SU-DHL-6 (cell line): Measurements from ENCODE around the gene SKAP2.

Experiments used
- CTCF ChIP-seq: fragments of 200-600 bp; sonication (generic); IDR thresholded peaks from one replicate; pipeline ENCODE4 v1.5.1; 2017; ENCODE audit warnings: antibody characterized with exemption, mild to moderate bottlenecking, low read length, moderate library complexity; ENCODE audit not compliant: insufficient read depth, poor library complexity, severe bottlenecking
- EZH2phosphoT487 ChIP-seq: fragments of 200-600 bp; sonication (generic), shearing (Covaris generic); conservative IDR thresholded peaks from 2 replicates; pipeline ENCODE4 v1.6.1; 2018; ENCODE audit warnings: mild to moderate bottlenecking, antibody characterized with exemption, low read length, moderate library complexity, mixed read lengths

DNA sequence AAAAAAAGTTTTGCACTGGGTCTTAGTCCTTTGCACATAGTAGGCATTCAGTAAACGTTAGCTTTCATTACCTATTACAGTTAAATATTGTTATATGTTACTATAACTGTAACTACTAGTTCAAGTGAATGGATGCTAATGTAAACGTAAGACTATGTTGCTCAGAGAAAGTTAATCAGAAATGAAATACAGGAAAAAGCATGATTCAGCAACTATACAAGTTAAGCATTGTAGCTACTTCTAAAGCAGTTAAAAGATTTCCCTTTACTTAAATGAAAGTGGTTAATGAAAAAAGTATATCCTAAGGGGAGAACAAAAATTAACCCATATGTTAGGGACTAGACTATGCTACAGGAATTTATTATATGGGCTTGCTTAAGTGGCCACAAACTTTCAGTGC is 121.2 kb downstream of the SKAP2 start:
- TF ChIP-seq CTCF = no peak
- TF ChIP-seq EZH2phosphoT487 = no peak
